Measurements from ENCODE around the gene NAA11.

NAA11 gene

GRCh38 chr4:79362626-79363025 lies 36.8 kb upstream of the NAA11 start:
- POLR2A ChIA-PET: no interaction called here
- CTCF ChIA-PET: no interaction called here
- H3K4me1 ChIP-seq (ENCODE audit: control insufficient read depth, insufficient read depth, low read length): no peaks in the 10 kb centered on the region
- H3K27ac ChIP-seq (ENCODE audit: extremely low read depth, low read depth, low read length): no peak overlapping the region
- no peaks in the 10 kb centered on the region for H3K9me3 ChIP-seq (ENCODE audit: control insufficient read depth, insufficient read depth, low read depth, low read length)
- no peaks in the 10 kb centered on the region for H3K36me3 ChIP-seq (ENCODE audit: control insufficient read depth in 2 of 2, insufficient read depth in 1 of 2, low read length in 2 of 2)
- TF ChIP-seq KLF9 (tag by site-specific recombination; IDR thresholded peaks at IDR 0.05; ENCODE audit: low read depth) (no peak), ZNF211 (tag by site-specific recombination; IDR thresholded peaks at IDR 0.05; ENCODE audit: low read depth) (no peak), KLF16 (tag by site-specific recombination; IDR thresholded peaks at IDR 0.05) (no peak), ZNF488 (tag by site-specific recombination; IDR thresholded peaks at IDR 0.05) (no peak)
- no peak overlapping the region for H3K4me3 ChIP-seq (ENCODE audit: low read depth, low read length)

- Histone ChIP-seq H3K9me3 (ENCODE audit: control insufficient read depth, insufficient read depth, low read depth, low read length) (no peaks in the 10 kb centered on the region), H3K27ac (ENCODE audit: extremely low read depth, low read depth, low read length) (no peak overlapping the region), H3K4me3 (ENCODE audit: low read depth, low read length) (no peak overlapping the region), H3K36me3 (ENCODE audit: control insufficient read depth in 2 of 2, insufficient read depth in 1 of 2, low read length in 2 of 2) (no peaks in the 10 kb centered on the region), H3K4me1 (ENCODE audit: control insufficient read depth, insufficient read depth, low read length) (no peaks in the 10 kb centered on the region)
- TF ChIP-seq ZNF140 (tag by site-specific recombination; IDR thresholded peaks at IDR 0.05) (no peak), ZNF302 (tag by site-specific recombination; IDR thresholded peaks at IDR 0.05; ENCODE audit: low read depth) (no peak), ZNF37A (tag by site-specific recombination; IDR thresholded peaks at IDR 0.05) (no peak), ZBTB44 (tag by site-specific recombination; IDR thresholded peaks at IDR 0.05) (no peak), ZNF624 (tag by site-specific recombination; IDR thresholded peaks at IDR 0.05) (no peak), GLI4 (tag by site-specific recombination; IDR thresholded peaks at IDR 0.05) (no peak), ZNF548 (tag by site-specific recombination; IDR thresholded peaks at IDR 0.05) (no peak), HOXA7 (CRISPR knock-in tag; IDR thresholded peaks at IDR 0.05; ENCODE audit: borderline replicate concordance) (no peak), ZNF664 (tag by site-specific recombination; IDR thresholded peaks at IDR 0.05) (no peak), PRDM1 (tag by site-specific recombination; IDR thresholded peaks at IDR 0.05) (no peak)
- CTCF ChIA-PET: no interaction called here
- POLR2A ChIA-PET: no interaction called here
Measured at GRCh38 chr4:79360006-79360405, 34.1 kb upstream of the NAA11 start.

DNA sequence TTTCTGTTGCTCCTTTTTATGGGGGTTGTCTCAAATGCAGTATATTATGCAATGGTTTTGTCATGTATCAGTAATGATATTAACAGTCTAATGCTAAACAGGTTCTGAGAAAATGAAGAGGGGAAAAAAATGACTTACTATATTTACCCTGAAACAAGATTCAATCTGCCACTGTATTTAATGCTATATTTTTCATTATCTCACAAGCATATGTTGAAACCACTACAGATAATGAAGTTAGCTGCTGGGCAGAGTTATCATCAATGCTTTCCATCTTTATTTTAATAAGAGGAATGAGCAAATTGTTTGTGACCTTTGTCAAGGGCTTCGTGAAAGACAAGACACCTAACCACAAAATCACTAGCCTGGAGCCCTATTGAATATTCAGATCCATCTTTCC lies 32.6 kb upstream of the NAA11 start:
- Histone ChIP-seq H3K36me3 (ENCODE audit: control insufficient read depth in 2 of 2, insufficient read depth in 1 of 2, low read length in 2 of 2) (no peaks in the 10 kb centered on the region), H3K4me1 (ENCODE audit: control insufficient read depth, insufficient read depth, low read length) (no peaks in the 10 kb centered on the region), H3K9me3 (ENCODE audit: control insufficient read depth, insufficient read depth, low read depth, low read length) (no peaks in the 10 kb centered on the region), H3K27ac (ENCODE audit: extremely low read depth, low read depth, low read length) (no peak overlapping the region), H3K4me3 (ENCODE audit: low read depth, low read length) (no peak overlapping the region)
- TF ChIP-seq, protein P1, sequence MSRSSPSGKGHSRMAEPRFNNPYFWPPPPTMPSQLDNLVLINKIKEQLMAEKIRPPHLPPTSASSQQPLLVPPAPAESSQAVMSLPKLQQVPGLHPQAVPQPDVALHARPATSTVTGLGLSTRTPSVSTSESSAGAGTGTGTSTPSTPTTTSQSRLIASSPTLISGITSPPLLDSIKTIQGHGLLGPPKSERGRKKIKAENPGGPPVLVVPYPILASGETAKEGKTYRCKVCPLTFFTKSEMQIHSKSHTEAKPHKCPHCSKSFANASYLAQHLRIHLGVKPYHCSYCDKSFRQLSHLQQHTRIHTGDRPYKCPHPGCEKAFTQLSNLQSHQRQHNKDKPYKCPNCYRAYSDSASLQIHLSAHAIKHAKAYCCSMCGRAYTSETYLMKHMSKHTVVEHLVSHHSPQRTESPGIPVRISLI (tag by site-specific recombination; IDR thresholded peaks at IDR 0.05): no peak
- POLR2A ChIA-PET: no interaction called here
- CTCF ChIA-PET: no interaction called here

GRCh38 chr4:79357365-79357764 lies 31.5 kb upstream of the NAA11 start:
- POLR2A ChIA-PET: no interaction called here
- H3K9me3 ChIP-seq (ENCODE audit: control insufficient read depth, insufficient read depth, low read depth, low read length): no peaks in the 10 kb centered on the region
- H3K4me3 ChIP-seq (ENCODE audit: low read depth, low read length): no peak overlapping the region
- CTCF ChIA-PET: no interaction called here
- no peaks in the 10 kb centered on the region for H3K36me3 ChIP-seq (ENCODE audit: control insufficient read depth in 2 of 2, insufficient read depth in 1 of 2, low read length in 2 of 2)
- H3K4me1 ChIP-seq (ENCODE audit: control insufficient read depth, insufficient read depth, low read length): no peaks in the 10 kb centered on the region
- H3K27ac ChIP-seq (ENCODE audit: extremely low read depth, low read depth, low read length): no peak overlapping the region
- TF ChIP-seq ZNF544 (tag by site-specific recombination; IDR thresholded peaks at IDR 0.05) (no peak), ZNF549 (tag by site-specific recombination; IDR thresholded peaks at IDR 0.05) (no peak), ZNF174 (tag by site-specific recombination; IDR thresholded peaks at IDR 0.05) (no peak), ZNF202 (tag by site-specific recombination; IDR thresholded peaks at IDR 0.05; ENCODE audit: borderline replicate concordance) (no peak), ZNF404 (tag by site-specific recombination; IDR thresholded peaks at IDR 0.05) (no peak), OSR2 (tag by site-specific recombination; IDR thresholded peaks at IDR 0.05) (no peak), ZNF184 (tag by site-specific recombination; IDR thresholded peaks at IDR 0.05) (no peak), YY1 (tag by site-specific recombination; IDR thresholded peaks at IDR 0.05) (no peak), ZNF416 (tag by site-specific recombination; IDR thresholded peaks at IDR 0.05) (no peak)
- TF ChIP-seq, protein P2, sequence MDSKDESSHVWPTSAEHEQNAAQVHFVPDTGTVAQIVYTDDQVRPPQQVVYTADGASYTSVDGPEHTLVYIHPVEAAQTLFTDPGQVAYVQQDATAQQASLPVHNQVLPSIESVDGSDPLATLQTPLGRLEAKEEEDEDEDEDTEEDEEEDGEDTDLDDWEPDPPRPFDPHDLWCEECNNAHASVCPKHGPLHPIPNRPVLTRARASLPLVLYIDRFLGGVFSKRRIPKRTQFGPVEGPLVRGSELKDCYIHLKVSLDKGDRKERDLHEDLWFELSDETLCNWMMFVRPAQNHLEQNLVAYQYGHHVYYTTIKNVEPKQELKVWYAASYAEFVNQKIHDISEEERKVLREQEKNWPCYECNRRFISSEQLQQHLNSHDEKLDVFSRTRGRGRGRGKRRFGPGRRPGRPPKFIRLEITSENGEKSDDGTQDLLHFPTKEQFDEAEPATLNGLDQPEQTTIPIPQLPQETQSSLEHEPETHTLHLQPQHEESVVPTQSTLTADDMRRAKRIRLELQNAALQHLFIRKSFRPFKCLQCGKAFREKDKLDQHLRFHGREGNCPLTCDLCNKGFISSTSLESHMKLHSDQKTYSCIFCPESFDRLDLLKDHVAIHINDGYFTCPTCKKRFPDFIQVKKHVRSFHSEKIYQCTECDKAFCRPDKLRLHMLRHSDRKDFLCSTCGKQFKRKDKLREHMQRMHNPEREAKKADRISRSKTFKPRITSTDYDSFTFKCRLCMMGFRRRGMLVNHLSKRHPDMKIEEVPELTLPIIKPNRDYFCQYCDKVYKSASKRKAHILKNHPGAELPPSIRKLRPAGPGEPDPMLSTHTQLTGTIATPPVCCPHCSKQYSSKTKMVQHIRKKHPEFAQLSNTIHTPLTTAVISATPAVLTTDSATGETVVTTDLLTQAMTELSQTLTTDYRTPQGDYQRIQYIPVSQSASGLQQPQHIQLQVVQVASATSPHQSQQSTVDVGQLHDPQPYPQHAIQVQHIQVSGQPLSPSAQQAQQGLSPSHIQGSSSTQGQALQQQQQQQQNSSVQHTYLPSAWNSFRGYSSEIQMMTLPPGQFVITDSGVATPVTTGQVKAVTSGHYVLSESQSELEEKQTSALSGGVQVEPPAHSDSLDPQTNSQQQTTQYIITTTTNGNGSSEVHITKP (tag by site-specific recombination; IDR thresholded peaks at IDR 0.05): no peak
